Natural killer cell treated with Interleukin-12 subunit alpha and Interleukin-12 subunit beta and Interleukin-15 and Interleukin-18, amount 100 ng/mL, for 72 hours (primary cell): ENCODE data around the gene COA1. TPM values are rescaled to one million over a fixed set of nuclear protein-coding genes. Genes with fewer than 3 reads are reported as not detected.
"Not testable (repeated sequence)": the region's sequence is repeated elsewhere in the genome, so short reads cannot be mapped to it uniquely, and the experiment has no call there.

Source experiments
- ATAC-seq, 2 donors: fragments of 150-1000 bp; cut with Tn5 transposase in 1 of 2; sonication (Bioruptor Pico), chemical (Tn5 transposase) in 1 of 2; 2 replicates each; pipeline ENCODE4 v1.10.0; 2021
- DNase-seq: peaks from one replicate; pipeline ENCODE4 v3.0.0; 2022; ENCODE audit warnings: low spot score
- H3K27ac Mint-ChIP-seq, 2 donors: 1 replicate in 1 of 2; 2 replicates in 1 of 2; pipeline ENCODE4 v1.8.0; 2022; ENCODE audit warnings: mixed read lengths in 2 of 2, mild to moderate bottlenecking in 1 of 2, moderate library complexity in 1 of 2
- H3K27me3 Mint-ChIP-seq, 2 donors: 1 replicate in 1 of 2; 2 replicates in 1 of 2; pipeline ENCODE4 v1.8.0; 2022; ENCODE audit warnings: mixed read lengths in 2 of 2
- H3K36me3 Mint-ChIP-seq: one replicate; pipeline ENCODE4 v1.8.0; 2022; ENCODE audit warnings: mixed read lengths
- H3K4me1 Mint-ChIP-seq, 2 donors: 1 replicate in 1 of 2; 2 replicates in 1 of 2; pipeline ENCODE4 v1.8.0; 2022; ENCODE audit warnings: low read depth in 2 of 2, mixed read lengths in 2 of 2, mild to moderate bottlenecking in 1 of 2
- H3K4me3 Mint-ChIP-seq: one replicate; pipeline ENCODE4 v1.8.0; 2022; ENCODE audit warnings: mixed read lengths
- H3K9me3 Mint-ChIP-seq: 2 replicates; pipeline ENCODE4 v1.8.0; 2022; ENCODE audit warnings: mixed read lengths
- total RNA-seq, 2 donors: library from RNA; stranded (reverse); gene quantifications; one replicate each; pipeline ENCODE4 v1.2.3, GENCODE V29; 2022

Gene COA1
- total RNA-seq, 2 donors from 2014 or later: 77.2 to 119 TPM

DNA sequence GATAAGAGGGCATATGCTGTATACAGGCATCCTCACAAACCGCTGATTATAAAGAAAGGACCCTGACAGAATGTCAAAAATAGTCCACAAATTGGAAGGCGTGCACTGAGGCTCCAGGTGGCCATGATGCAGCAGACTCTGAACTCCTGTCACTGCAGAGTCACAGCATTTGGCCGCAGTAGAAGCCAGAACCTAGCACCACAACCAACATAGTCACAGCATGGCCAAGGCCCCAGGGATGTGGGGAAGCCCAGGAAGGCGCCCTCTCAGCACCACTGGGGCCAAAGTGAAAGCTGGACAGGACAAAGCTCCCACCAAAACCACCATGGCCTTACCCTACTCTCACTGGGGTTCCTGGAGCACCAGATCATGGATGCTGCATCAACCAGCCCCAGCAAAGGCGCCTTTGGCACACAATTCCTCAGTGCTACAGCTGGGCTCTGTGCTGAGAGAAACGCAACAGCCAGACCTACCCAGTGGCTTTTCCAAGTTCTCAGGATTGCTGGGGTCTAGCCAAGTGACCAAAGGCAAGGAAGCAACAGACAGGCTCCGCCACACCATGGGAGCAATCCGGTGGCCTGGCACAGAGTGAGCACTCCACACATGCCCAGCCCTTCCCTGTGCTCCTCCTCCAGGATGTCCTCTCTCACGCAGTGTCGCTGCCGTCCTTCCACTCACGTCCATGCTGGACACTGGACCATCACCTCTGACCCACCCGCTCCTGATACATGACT, 86.3 kb downstream of the COA1 start:
- Mint-ChIP-seq H3K27me3 (no peaks in the 10 kb centered on the region), H3K4me1 (peaks cover 66 to 67% of the 10 kb centered on the region in 2 donors), H3K36me3 (peaks cover 28% of the 10 kb centered on the region), H3K27ac (peak overlapping the region; percentile 65 to 87), H3K4me3 (peak overlapping the region; percentile 45), H3K9me3 (no peaks in the 10 kb centered on the region)
- ATAC-seq (peak; percentile 68 to 72), DNase-seq (peak; percentile 64)

DNA sequence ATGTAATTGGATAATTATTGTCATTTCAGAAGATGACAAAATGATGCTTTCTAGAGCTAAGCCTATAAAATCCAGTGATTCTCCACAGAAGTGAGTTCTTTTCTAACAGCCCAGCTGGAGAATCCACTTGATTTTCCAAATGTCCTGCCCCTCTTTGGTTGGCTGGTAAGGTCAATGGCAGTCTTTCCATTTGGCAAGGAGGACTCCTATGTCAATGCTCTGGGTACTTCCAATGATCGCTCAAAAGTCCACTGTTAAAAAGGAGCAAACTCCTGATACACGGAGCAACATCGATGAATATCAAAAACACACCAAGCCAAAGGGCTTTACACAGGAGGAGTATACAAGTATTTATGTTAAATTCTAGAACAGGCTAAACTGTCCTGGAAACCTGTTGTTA, 88.6 kb downstream of the COA1 start:
- peaks cover 59% of the 10 kb centered on the region in 2 donors for H3K4me1 Mint-ChIP-seq

DNA sequence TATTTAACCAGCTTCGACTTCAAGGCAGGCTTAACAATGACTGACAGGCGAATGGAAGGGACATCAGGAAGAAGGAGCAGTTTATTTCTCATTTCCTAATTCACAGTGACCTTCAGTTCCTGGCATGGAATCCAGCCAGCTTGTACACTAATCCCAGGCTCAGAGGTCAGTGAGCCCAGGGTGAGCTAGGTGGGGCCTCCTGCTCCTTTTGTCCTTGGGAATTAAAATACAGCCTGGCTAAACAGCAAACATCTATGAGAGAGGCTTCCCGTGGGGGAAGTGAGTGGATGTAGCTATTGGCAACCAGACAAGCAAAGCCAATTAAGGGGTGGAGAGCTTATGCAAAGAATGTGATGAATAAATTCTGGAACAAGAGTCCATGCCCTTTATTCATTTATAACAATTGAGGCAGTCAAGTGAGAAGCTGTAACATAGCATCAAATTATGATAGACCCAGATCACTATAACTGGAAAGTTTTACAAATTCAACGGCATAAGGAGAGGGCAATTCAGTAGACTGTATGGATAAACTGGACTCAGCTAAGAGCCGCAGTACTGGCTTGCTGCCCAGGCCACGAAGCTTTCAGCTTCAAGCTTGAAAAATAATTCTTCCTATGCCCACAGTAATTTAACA, 89.3 kb downstream of the COA1 start:
- no peaks in the 10 kb centered on the region for H3K9me3 Mint-ChIP-seq
- peak overlapping the region; percentile 77 to 90 for H3K27ac Mint-ChIP-seq
- H3K27me3 Mint-ChIP-seq: no peaks in the 10 kb centered on the region
- ATAC-seq: no peak
- no peak for DNase-seq
- H3K36me3 Mint-ChIP-seq: peaks cover 35% of the 10 kb centered on the region
- H3K4me3 Mint-ChIP-seq: no peak overlapping the region
- H3K4me1 Mint-ChIP-seq: peaks cover 52 to 54% of the 10 kb centered on the region in 2 donors

More for the DNA sequence above, 88.6 kb downstream of the COA1 start:
- DNase-seq: no peak
- H3K36me3 Mint-ChIP-seq: peaks cover 40% of the 10 kb centered on the region
- peak overlapping the region; percentile 77 to 90 for H3K27ac Mint-ChIP-seq
- H3K9me3 Mint-ChIP-seq: no peaks in the 10 kb centered on the region
- H3K4me3 Mint-ChIP-seq: no peak overlapping the region
- H3K27me3 Mint-ChIP-seq: no peaks in the 10 kb centered on the region
- ATAC-seq: no peak

DNA sequence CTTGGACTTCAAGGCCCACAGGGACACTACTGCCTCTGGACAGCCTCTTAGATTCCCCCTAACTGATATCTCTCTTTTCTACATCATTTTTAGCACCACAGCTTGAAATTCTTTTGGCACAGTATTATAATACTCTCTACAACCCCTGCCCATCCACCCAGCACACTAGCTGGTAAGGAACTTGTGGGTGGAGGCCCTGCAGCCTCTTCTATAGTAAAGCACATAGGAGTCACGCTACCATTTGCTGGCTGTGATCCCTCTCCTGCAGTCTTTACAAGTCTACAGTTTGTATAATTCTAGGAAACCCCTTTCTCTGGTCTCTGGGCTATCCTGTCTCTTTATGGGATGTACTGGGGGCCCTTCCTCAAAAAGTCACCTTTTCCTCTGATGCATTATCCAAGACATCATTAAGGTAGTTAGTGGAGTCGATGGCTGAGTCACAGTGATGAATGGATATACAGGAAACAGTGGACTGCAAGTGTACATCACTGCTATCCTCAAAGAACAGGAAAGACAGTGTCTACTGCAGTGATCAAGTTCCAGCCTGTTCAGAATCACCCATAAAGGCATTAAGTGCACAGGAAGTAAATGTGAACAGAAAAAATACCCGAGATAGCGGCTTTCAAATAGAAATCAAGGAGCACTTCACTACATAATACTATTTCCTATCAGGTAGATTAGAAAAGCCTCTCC, 92.1 kb downstream of the COA1 start:
- peak overlapping the region; percentile 6 for H3K4me3 Mint-ChIP-seq
- ATAC-seq (peak; percentile 55 to 67), DNase-seq (no peak)
- H3K36me3 Mint-ChIP-seq: peaks cover 42% of the 10 kb centered on the region
- peak overlapping the region; percentile 77 to 90 for H3K27ac Mint-ChIP-seq
- peaks cover 49% of the 10 kb centered on the region in 2 donors for H3K4me1 Mint-ChIP-seq
- no peaks in the 10 kb centered on the region for H3K27me3 Mint-ChIP-seq
- H3K9me3 Mint-ChIP-seq: no peaks in the 10 kb centered on the region

DNA sequence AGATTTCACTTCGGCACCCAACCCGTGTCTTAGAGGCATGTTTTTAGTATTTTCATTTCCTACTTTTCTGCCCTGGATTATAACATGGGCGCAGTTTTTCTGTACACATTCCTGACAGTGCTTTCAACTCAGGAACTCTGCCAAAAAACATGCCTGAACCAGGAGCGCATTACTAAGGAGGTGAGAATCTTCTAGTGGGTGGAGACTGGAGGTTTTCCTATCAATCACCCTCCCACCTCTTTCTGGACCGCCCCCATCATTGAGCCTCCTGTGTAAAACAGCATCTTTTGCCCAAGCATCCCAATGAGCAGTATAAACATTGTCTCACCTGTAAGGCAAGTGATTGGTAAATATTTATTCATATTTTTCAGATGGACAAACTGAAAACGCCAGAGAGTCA, 93.2 kb downstream of the COA1 start:
- Mint-ChIP-seq H3K27ac (peak overlapping the region; percentile 77 to 90), H3K4me1 (peaks cover 55 to 59% of the 10 kb centered on the region in 2 donors)

DNA sequence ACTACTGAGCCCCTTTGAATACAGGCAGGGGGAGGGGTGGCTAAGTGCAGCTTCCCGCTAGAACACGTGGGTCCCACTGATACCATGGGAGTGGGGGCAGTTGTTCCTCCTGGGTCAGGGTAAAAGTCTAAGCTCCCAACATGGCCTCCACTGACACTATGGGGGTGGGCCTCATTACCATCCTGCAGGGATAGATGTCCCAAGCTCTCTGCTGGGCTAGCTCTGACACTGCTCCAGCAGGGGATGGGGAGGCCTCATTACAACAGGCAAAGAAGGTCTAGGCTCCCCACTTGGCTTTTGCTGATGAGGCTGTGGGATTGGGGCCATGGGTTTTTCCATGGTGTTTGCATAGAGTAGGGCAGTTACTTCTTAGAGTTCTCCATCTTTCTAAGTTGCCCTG, 94.9 kb downstream of the COA1 start:
- DNase-seq: no peak
- Mint-ChIP-seq H3K27ac (peak overlapping the region; percentile 85 to 87), H3K27me3 (no peaks in the 10 kb centered on the region), H3K4me1 (peaks cover 54 to 70% of the 10 kb centered on the region in 2 donors), H3K36me3 (peaks cover 54% of the 10 kb centered on the region), H3K4me3 (peak overlapping the region; percentile 13), H3K9me3 (no peaks in the 10 kb centered on the region)
- ATAC-seq: no peak

More for the DNA sequence above, 93.2 kb downstream of the COA1 start:
- H3K36me3 Mint-ChIP-seq: peaks cover 52% of the 10 kb centered on the region
- no peaks in the 10 kb centered on the region for H3K9me3 Mint-ChIP-seq
- H3K27me3 Mint-ChIP-seq: no peaks in the 10 kb centered on the region
- no peak overlapping the region for H3K4me3 Mint-ChIP-seq
- ATAC-seq (no peak), DNase-seq (no peak)

DNA sequence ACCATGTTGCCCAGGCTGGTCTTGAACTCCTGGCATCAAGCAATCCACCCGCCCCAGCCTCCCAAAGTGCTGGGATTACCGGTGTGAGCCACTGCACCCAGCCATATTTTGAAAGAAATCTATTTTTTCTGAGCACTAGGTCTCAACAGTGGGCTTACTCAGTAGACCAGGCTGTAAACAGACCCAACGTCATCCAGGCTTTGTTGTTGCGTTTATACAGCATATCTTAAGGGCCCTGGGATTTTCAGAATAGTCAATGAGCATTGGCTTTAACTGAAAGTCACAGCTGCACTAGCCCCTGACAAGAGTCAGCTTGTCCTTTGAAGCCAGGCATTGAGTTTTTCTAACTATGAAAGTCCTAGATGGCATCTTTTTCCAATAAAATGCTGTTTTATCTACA, 96.6 kb downstream of the COA1 start:
- Mint-ChIP-seq H3K4me3 (peak overlapping the region; percentile 76), H3K9me3 (no peaks in the 10 kb centered on the region), H3K27ac (peak overlapping the region; percentile 85 to 87), H3K4me1 (peaks cover 65 to 71% of the 10 kb centered on the region in 2 donors), H3K36me3 (peaks cover 60% of the 10 kb centered on the region), H3K27me3 (no peaks in the 10 kb centered on the region)
- DNase-seq (no peak), ATAC-seq (no peak)

DNA sequence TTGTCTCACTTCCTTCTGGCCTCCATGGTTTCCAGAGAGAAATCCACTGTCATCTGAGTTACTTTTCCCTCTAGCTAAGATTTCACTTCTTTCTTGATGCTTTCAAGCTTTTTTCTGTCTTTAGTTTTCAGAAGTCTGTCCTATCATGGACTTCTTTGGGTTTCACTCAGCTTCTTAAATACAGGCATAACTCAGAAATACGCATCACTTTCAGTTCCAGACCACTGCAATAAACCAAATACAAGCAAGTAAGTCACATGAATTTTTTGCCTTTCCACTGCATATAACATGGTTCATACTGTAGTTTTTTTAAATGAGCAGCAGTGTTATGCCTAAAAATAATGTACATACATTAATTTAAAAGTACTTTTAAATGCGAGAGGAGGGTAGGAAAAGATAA, 97.8 kb downstream of the COA1 start:
- Mint-ChIP-seq H3K27ac (peak overlapping the region; percentile 85 to 87), H3K36me3 (peaks cover 58% of the 10 kb centered on the region), H3K27me3 (no peaks in the 10 kb centered on the region), H3K4me3 (peak overlapping the region; percentile 76), H3K9me3 (no peaks in the 10 kb centered on the region), H3K4me1 (peaks cover 61 to 70% of the 10 kb centered on the region in 2 donors)
- no peak for ATAC-seq
- DNase-seq: no peak

DNA sequence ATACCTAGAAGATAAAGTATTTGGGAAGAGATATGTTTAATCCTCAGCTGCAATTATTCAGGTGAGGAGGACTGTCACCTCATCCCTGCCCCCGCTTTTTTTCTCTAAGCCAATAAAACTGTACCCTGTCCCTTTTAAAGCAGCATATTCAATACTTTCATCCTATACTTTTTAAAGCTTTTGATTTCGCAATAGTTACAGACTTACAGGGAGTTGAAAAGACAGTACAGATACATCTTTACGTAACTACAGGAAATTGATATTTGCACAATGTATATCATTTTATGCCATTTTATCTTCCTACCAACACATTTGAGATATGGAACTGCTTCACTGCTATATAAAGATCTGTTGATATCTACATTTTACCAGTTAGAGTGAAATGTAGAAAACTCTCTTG, 98.8 kb downstream of the COA1 start:
- H3K36me3 Mint-ChIP-seq: peaks cover 66% of the 10 kb centered on the region
- peak overlapping the region; percentile 85 to 87 for H3K27ac Mint-ChIP-seq
- no peaks in the 10 kb centered on the region for H3K27me3 Mint-ChIP-seq
- peak overlapping the region; percentile 47 for H3K4me3 Mint-ChIP-seq
- DNase-seq: no peak
- no peaks in the 10 kb centered on the region for H3K9me3 Mint-ChIP-seq
- no peak for ATAC-seq
- peaks cover 67 to 79% of the 10 kb centered on the region in 2 donors for H3K4me1 Mint-ChIP-seq

DNA sequence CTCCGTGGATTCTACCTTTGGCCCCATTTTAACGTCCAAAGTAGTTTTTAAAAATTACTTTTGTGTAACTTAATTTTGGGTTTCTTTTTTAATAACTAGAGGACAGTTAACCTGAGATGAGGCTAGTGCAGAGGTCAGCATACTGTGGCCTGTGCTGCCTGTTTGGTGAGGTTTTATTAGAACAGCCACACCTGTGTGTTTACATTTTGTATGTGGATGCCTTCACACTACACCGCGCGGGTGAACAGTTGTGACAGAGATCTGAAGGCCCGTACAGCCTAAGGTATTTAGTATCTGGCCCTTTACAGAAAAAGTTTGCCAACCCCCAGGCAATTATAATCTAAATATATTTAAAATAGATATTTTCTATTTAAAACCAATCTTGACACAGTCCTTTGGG, 99.5 kb downstream of the COA1 start:
- DNase-seq: no peak
- ATAC-seq: no peak
- Mint-ChIP-seq H3K36me3 (peaks cover 72% of the 10 kb centered on the region), H3K27ac (no peak overlapping the region), H3K27me3 (no peaks in the 10 kb centered on the region), H3K9me3 (no peaks in the 10 kb centered on the region), H3K4me3 (no peak overlapping the region), H3K4me1 (peaks cover 71 to 85% of the 10 kb centered on the region in 2 donors)

DNA sequence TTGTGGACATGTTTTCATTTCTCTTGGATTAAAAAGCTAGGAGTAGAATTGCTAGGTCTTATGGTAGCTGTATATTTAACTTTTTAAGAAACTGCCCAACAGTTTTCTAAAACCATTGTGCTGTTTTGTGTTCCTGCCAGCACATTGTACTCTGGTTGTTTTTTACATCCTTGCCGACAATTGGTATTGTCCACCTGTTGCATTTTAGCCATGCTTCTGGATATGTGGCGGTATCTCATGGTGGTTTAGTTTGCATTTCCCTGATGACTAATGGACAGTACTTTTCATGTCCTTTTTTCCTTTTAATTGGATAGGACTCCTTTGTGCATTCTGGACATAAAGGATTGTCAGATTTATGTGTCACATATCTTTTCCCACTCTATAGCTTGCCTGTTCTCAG, 100.9 kb downstream of the COA1 start:
- H3K36me3 Mint-ChIP-seq: peaks cover 73% of the 10 kb centered on the region
- H3K9me3 Mint-ChIP-seq: no peaks in the 10 kb centered on the region
- peaks cover 71 to 86% of the 10 kb centered on the region in 2 donors for H3K4me1 Mint-ChIP-seq
- no peak for ATAC-seq
- no peaks in the 10 kb centered on the region for H3K27me3 Mint-ChIP-seq
- no peak for DNase-seq
- no peak overlapping the region for H3K27ac Mint-ChIP-seq
- peak overlapping the region; percentile 6 for H3K4me3 Mint-ChIP-seq

DNA sequence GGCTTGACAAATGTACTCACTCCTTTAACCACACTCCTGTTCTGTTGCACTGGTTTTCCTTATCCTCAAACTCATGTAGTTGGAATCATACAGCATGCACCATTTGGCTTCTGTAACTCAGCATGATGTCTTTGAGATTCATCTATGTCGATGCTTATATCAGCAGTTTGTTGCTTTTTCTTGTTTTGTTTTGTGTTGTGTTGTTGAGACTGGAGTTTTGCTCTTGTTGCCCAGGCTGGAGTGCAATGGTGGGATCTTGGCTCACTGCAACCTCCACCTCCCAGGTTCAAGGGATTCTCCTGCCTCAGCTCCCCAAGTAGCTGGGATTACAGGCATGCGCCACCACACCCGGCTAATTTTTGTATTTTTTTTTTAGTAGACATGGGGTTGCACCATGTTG, 101.5 kb downstream of the COA1 start:
- not testable (repeated sequence) for ATAC-seq, DNase-seq, H3K9me3 Mint-ChIP-seq, H3K27ac Mint-ChIP-seq, H3K27me3 Mint-ChIP-seq, H3K4me3 Mint-ChIP-seq
- peaks cover 71% of the 10 kb centered on the region for H3K36me3 Mint-ChIP-seq
- H3K4me1 Mint-ChIP-seq: peaks cover 70 to 84% of the 10 kb centered on the region in 2 donors

DNA sequence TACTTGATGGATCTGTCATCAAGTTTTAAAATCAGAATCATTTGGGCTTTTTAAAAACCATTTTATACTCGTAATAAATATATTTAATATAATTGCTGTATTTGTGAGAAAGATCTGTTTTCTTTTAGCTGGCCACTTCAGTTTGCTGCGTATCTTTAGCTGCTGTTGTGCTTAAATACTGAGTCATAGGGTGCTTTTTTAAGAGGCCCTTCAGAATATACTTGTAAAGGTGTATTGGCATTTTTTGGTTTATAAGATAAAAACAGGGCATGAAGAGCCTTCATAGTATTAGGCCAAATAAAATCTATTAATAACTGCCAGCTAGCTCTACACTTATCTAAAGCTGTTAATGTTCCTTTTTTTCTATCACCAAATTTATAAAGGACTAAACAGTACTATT, 102.6 kb downstream of the COA1 start:
- Mint-ChIP-seq H3K36me3 (peaks cover 65% of the 10 kb centered on the region), H3K4me1 (peaks cover 71 to 84% of the 10 kb centered on the region in 2 donors), H3K27me3 (no peaks in the 10 kb centered on the region), H3K4me3 (peak overlapping the region; percentile 68), H3K27ac (no peak overlapping the region), H3K9me3 (no peaks in the 10 kb centered on the region)
- DNase-seq (no peak), ATAC-seq (no peak)

DNA sequence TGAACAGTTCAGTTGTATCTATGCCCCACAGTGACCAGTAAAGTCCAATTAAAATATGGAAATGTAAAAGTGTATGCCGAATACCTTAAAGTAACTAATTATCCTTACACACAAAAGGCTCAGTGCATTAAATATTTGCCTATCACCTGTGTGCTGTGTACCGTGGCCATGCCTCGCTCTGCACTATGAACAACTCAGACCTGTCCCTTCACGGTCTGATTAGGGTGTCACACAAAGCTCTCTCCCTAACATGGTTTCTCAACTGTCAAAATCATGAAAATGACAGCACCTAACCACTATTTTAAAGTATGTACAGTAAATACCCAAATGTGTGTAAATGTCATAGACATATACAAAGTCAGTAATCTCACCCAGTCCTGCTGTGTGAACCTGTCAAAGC, 103.3 kb downstream of the COA1 start:
- Mint-ChIP-seq H3K36me3 (peaks cover 57% of the 10 kb centered on the region), H3K4me1 (peaks cover 66 to 81% of the 10 kb centered on the region in 2 donors), H3K27me3 (no peaks in the 10 kb centered on the region), H3K9me3 (no peaks in the 10 kb centered on the region), H3K4me3 (peak overlapping the region; percentile 68), H3K27ac (no peak overlapping the region)
- peak; percentile 62 to 68 for ATAC-seq
- DNase-seq: no peak
